H9 (cell line): ENCODE results near the gene LRSAM1. TPM values are rescaled to one million over a fixed set of nuclear protein-coding genes. Genes with fewer than 3 reads are reported as not detected.

Experiments used
- DNase-seq: peaks from one replicate; pipeline ENCODE4 v3.0.0-alpha.2; 2017
- H2AFZ ChIP-seq: one replicate; pipeline ENCODE4 v1.6.1; 2013; ENCODE audit warnings: mild to moderate bottlenecking, low read length, control low read depth, moderate library complexity
- H2AK5ac ChIP-seq: 2 replicates; pipeline ENCODE4 v1.6.1; 2013; ENCODE audit warnings: low read length, control low read depth, mixed read lengths; ENCODE audit not compliant: insufficient read length
- H2BK120ac ChIP-seq: one replicate; pipeline ENCODE4 v1.6.1; 2013; ENCODE audit warnings: low read depth, mild to moderate bottlenecking, low read length, control low read depth, inconsistent platforms; ENCODE audit not compliant: poor library complexity, severe bottlenecking
- H2BK12ac ChIP-seq: 2 replicates; pipeline ENCODE4 v1.6.1; 2013; ENCODE audit warnings: low read length, control low read depth, mixed read lengths, low read depth; ENCODE audit not compliant: insufficient read length
- H2BK15ac ChIP-seq: 2 replicates; pipeline ENCODE4 v1.6.1; 2013; ENCODE audit warnings: low read depth, low read length, control low read depth
- H2BK20ac ChIP-seq: one replicate; pipeline ENCODE4 v1.6.1; 2013; ENCODE audit warnings: low read depth, mild to moderate bottlenecking, low read length, control low read depth, inconsistent platforms; ENCODE audit not compliant: poor library complexity, severe bottlenecking
- H2BK5ac ChIP-seq: 2 replicates; pipeline ENCODE4 v1.6.1; 2013; ENCODE audit warnings: low read length, control low read depth, mixed read lengths; ENCODE audit not compliant: insufficient read length
- H3K14ac ChIP-seq: 2 replicates; pipeline ENCODE4 v1.6.1; 2013; ENCODE audit warnings: low read length, control low read depth; ENCODE audit not compliant: insufficient read depth
- H3K18ac ChIP-seq: 2 replicates; pipeline ENCODE4 v1.6.1; 2013; ENCODE audit warnings: low read depth, mild to moderate bottlenecking, mixed read lengths, low read length, control low read depth; ENCODE audit not compliant: insufficient read length
- H3K23ac ChIP-seq: 2 replicates; pipeline ENCODE4 v1.6.1; 2013; ENCODE audit warnings: low read length, control low read depth, mixed read lengths, low read depth; ENCODE audit not compliant: insufficient read length
- H3K23me2 ChIP-seq: 2 replicates; pipeline ENCODE4 v1.6.1; 2013; ENCODE audit warnings: low read depth, mild to moderate bottlenecking, mixed read lengths, low read length, control low read depth; ENCODE audit not compliant: insufficient read length, poor library complexity, severe bottlenecking
- H3K27ac ChIP-seq: 2 replicates; pipeline ENCODE4 v1.5.1; 2013; ENCODE audit warnings: low read length, control low read depth, mixed read lengths, low read depth; ENCODE audit not compliant: insufficient read length
- H3K27me3 ChIP-seq: 2 replicates; pipeline ENCODE4 v1.6.1; 2013; ENCODE audit warnings: low read length, control low read depth, inconsistent platforms; ENCODE audit not compliant: insufficient read depth
- H3K4ac ChIP-seq: 2 replicates; pipeline ENCODE4 v1.6.1; 2013; ENCODE audit warnings: low read depth, mild to moderate bottlenecking, control low read depth, inconsistent platforms, low read length, moderate library complexity
- H3K4me1 ChIP-seq: 2 replicates; pipeline ENCODE4 v1.6.1; 2013; ENCODE audit warnings: low read length, control low read depth, inconsistent platforms; ENCODE audit not compliant: insufficient read depth
- H3K4me2 ChIP-seq: 2 replicates; pipeline ENCODE4 v1.6.1; 2013; ENCODE audit warnings: low read length, control low read depth, mixed read lengths; ENCODE audit not compliant: insufficient read length, insufficient read depth
- H3K56ac ChIP-seq: 2 replicates; pipeline ENCODE4 v1.6.1; 2013; ENCODE audit warnings: low read depth, mild to moderate bottlenecking, mixed read lengths, low read length, control low read depth; ENCODE audit not compliant: insufficient read length
- H3K79me1 ChIP-seq: 2 replicates; pipeline ENCODE4 v1.6.1; 2013; ENCODE audit warnings: low read depth, mild to moderate bottlenecking, moderate library complexity, low read length, control low read depth, inconsistent platforms; ENCODE audit not compliant: insufficient read depth, poor library complexity, severe bottlenecking
- H3K79me2 ChIP-seq: 2 replicates; pipeline ENCODE4 v1.6.1; 2013; ENCODE audit warnings: low read length, control low read depth, inconsistent platforms; ENCODE audit not compliant: insufficient read depth
- H3K9ac ChIP-seq: 2 replicates; pipeline ENCODE4 v1.6.1; 2013; ENCODE audit warnings: low read length, control low read depth, mixed read lengths; ENCODE audit not compliant: insufficient read length; ENCODE audit errors: extremely low read depth
- H3K9me3 ChIP-seq: one replicate; pipeline ENCODE4 v1.6.1; 2013; ENCODE audit warnings: low read depth, low read length, inconsistent platforms; ENCODE audit not compliant: control insufficient read depth
- H3T11ph ChIP-seq: one replicate; pipeline ENCODE4 v1.6.1; 2013; ENCODE audit warnings: mild to moderate bottlenecking, low read length, control low read depth, inconsistent platforms
- H4K20me1 ChIP-seq: one replicate; pipeline ENCODE4 v1.6.1; 2013; ENCODE audit not compliant: control insufficient read depth, insufficient read length, insufficient read depth
- H4K5ac ChIP-seq: 2 replicates; pipeline ENCODE4 v1.6.1; 2013; ENCODE audit warnings: low read depth, mild to moderate bottlenecking, mixed read lengths, low read length, control low read depth; ENCODE audit not compliant: insufficient read length
- H4K8ac ChIP-seq: replicated peaks from 2 replicates; pipeline ENCODE4 v1.6.1; 2013; ENCODE audit warnings: low read length, control low read depth, mixed read lengths, low read depth; ENCODE audit not compliant: insufficient read length
- H4K91ac ChIP-seq: 2 replicates; pipeline ENCODE4 v1.6.1; 2013; ENCODE audit warnings: low read depth, mild to moderate bottlenecking, moderate library complexity, mixed read lengths, low read length, control low read depth; ENCODE audit not compliant: insufficient read length
- H3K27ac Mint-ChIP-seq, 3 experiments: 2 replicates in 2 of 3; 3 replicates in 1 of 3; pipeline ENCODE4 v1.8.0; 2020 to 2021; ENCODE audit warnings: mixed read lengths in 3 of 3, mild to moderate bottlenecking in 1 of 3, moderate library complexity in 1 of 3
- H3K27me3 Mint-ChIP-seq: 2 replicates; pipeline ENCODE4 v1.8.0; 2021; ENCODE audit warnings: low read depth, mild to moderate bottlenecking, moderate library complexity, mixed read lengths
- H3K36me3 Mint-ChIP-seq, 3 experiments: 2 replicates in 2 of 3; 3 replicates in 1 of 3; pipeline ENCODE4 v1.8.0; 2020 to 2021; ENCODE audit warnings: low read depth in 3 of 3, mixed read lengths in 3 of 3; ENCODE audit not compliant: insufficient read depth in 1 of 3
- H3K4me1 Mint-ChIP-seq, 2 experiments: 2 replicates each; pipeline ENCODE4 v1.8.0; 2020; ENCODE audit warnings: mixed read lengths in 2 of 2
- H3K4me3 Mint-ChIP-seq, 2 experiments: 2 replicates in 1 of 2; 3 replicates in 1 of 2; pipeline ENCODE4 v1.8.0; 2020 to 2021; ENCODE audit warnings: mild to moderate bottlenecking in 2 of 2, mixed read lengths in 2 of 2, moderate library complexity in 1 of 2
- H3K9me3 Mint-ChIP-seq, 2 experiments: 2 replicates in 1 of 2; 3 replicates in 1 of 2; pipeline ENCODE4 v1.8.0; 2020; ENCODE audit warnings: mild to moderate bottlenecking in 2 of 2, mixed read lengths in 2 of 2, moderate library complexity in 1 of 2
- CTCF ChIP-seq: fragments of 200-600 bp; sonication (generic); conservative IDR thresholded peaks from 3 replicates; pipeline ENCODE4 v1.8.0; 2021; ENCODE audit warnings: antibody characterized with exemption, mild to moderate bottlenecking
- WGBS: extraction: QIAGEN DNeasy Blood & Tissue Kit; methylation state at CpG from one replicate; pipeline ENCODE4 v1.1.7; 2013; ENCODE audit warnings: missing lambda C conversion rate, low lambda C conversion rate, mixed read lengths; ENCODE audit not compliant: insufficient read length; ENCODE audit errors: extremely low coverage; 5-methylcytosine and 5-hydroxymethylcytosine counted together
- total RNA-seq: library from RNA; stranded (reverse); gene quantifications from 2 replicates; pipeline ENCODE4 v1.2.1, GENCODE V29; 2021

Gene LRSAM1
- total RNA-seq, 1 experiment from 2014 or later: 16.2 TPM

- Histone ChIP-seq H3K27ac (no peak overlapping the region), H2BK12ac (no peak overlapping the region), H3K4ac (no peak overlapping the region), H3K18ac (no peak overlapping the region), H3K9ac (no peak overlapping the region), H4K20me1 (no peaks in the 10 kb centered on the region), H3K9me3 (no peaks in the 10 kb centered on the region), H3K23me2 (peaks cover 7% of the 10 kb centered on the region), H3K27me3 (no peaks in the 10 kb centered on the region), H3K14ac (no peak overlapping the region), H4K91ac (no peak overlapping the region), H4K5ac (no peak overlapping the region), H3K56ac (no peak overlapping the region), H3K4me2 (no peak overlapping the region), H2BK120ac (no peak overlapping the region), H2AK5ac (no peak overlapping the region), H2AFZ (no peak overlapping the region), H3K79me1 (peaks cover 3% of the 10 kb centered on the region), H3K23ac (no peak overlapping the region), H3T11ph (no peak overlapping the region), H2BK5ac (no peak overlapping the region), H4K8ac (no peak overlapping the region), H3K4me1 (no peaks in the 10 kb centered on the region), H2BK20ac (no peak overlapping the region), H3K79me2 (peaks cover 8% of the 10 kb centered on the region; the same call in 1 of the 2 replicates), H2BK15ac (no peak overlapping the region)
- Mint-ChIP-seq H3K36me3 (peaks cover 17 to 51% (median 43%) of the 10 kb centered on the region in 3 experiments; a peak in 6 of 7 replicates), H3K4me3 (no peak overlapping the region), H3K9me3 (no peaks in the 10 kb centered on the region), H3K4me1 (peaks cover 7 to 10% of the 10 kb centered on the region in 2 experiments), H3K27me3 (no peaks in the 10 kb centered on the region), H3K27ac (no peak overlapping the region)
- DNase-seq: no peak
- TF ChIP-seq CTCF: no peak
- no CpG with 5 or more reads among the region's 3 CpGs for WGBS
Observed at GRCh38 chr9:127428348-127428747, 23.0 kb upstream of the LRSAM1 start.
